ENCODE measurements around the gene CEP104. TPM values are rescaled to one million over a fixed set of nuclear protein-coding genes. Genes with fewer than 3 reads are reported as not detected.

The CEP104 gene
- total RNA-seq, 1 donor from 2014 or later: 40.3 TPM

GRCh38 chr1:3787349-3787715, 69.7 kb downstream of the CEP104 start:
- no peak for TF ChIP-seq CTCF (IDR thresholded peaks at IDR 0.05; ENCODE audit: unreplicated experiment)
- peaks cover 6% of the 10 kb centered on the region for H3K27me3 Mint-ChIP-seq (ENCODE audit: unreplicated experiment)
- no peak overlapping the region for H3K4me3 Mint-ChIP-seq (ENCODE audit: unreplicated experiment)
- H3K36me3 Mint-ChIP-seq (ENCODE audit: low read depth, unreplicated experiment): peaks cover 26% of the 10 kb centered on the region
- no peaks in the 10 kb centered on the region for H3K9me3 Mint-ChIP-seq (ENCODE audit: unreplicated experiment)
- peak overlapping the region; percentile 24 for H3K27ac Mint-ChIP-seq (ENCODE audit: unreplicated experiment)
- no peaks in the 10 kb centered on the region for H3K4me1 Mint-ChIP-seq (ENCODE audit: unreplicated experiment)
- DNase-seq (ENCODE audit: low spot score): no peak

DNA sequence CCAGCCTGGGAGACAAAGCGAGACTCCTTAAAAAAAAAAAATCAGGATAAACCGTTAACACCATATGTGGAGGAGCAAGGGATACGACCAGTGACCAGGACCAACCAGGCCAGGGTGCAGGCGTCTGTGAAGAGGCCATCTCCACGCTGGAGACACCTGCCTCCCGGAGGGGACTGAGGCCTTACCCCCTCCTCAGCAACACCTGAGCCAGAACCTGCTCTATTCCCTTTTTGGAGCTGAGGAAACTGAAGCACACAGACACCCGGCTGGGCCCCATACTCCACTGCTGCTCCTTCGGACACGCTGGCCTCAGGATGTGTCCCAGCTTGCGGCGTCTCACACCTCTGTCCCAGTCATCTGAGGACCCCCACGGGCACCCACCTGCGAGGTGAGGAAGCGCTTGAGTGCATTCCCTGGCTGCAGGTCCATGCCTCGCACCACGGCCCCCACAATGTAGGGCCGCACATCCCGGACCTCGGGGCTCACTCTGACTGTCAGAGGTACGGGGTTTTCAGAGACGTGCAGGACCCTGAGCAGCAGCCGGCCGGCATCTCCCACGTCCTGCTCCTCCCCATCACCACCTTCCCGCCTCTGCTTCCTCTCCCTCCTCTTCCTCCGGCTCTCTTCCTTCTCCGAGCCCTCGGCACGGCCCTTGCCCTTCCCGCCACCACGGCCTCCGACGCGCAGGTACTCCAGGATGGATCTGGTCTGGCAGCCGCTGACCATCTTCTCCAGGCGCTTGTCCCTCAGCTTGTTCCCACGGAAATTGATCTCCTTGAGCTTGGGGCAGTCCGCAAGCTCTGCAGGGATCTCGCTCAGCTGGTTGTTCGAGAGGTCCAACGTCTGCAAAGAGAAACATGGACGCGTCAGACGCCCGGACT, 70.3 kb downstream of the CEP104 start:
- Mint-ChIP-seq H3K4me3 (ENCODE audit: unreplicated experiment) (no peak overlapping the region), H3K9me3 (ENCODE audit: unreplicated experiment) (no peaks in the 10 kb centered on the region), H3K4me1 (ENCODE audit: unreplicated experiment) (no peaks in the 10 kb centered on the region), H3K27ac (ENCODE audit: unreplicated experiment) (no peak overlapping the region), H3K27me3 (ENCODE audit: unreplicated experiment) (peaks cover 6% of the 10 kb centered on the region), H3K36me3 (ENCODE audit: low read depth, unreplicated experiment) (peaks cover 26% of the 10 kb centered on the region)
- TF ChIP-seq CTCF (IDR thresholded peaks at IDR 0.05; ENCODE audit: unreplicated experiment): no peak
- no peak for DNase-seq (ENCODE audit: low spot score)

GRCh38 chr1:3785456-3786157, 71.4 kb downstream of the CEP104 start:
- H3K27ac Mint-ChIP-seq (ENCODE audit: unreplicated experiment): no peak overlapping the region
- peaks cover 1% of the 10 kb centered on the region for H3K27me3 Mint-ChIP-seq (ENCODE audit: unreplicated experiment)
- TF ChIP-seq CTCF (IDR thresholded peaks at IDR 0.05; ENCODE audit: unreplicated experiment): peak; percentile 25
- H3K36me3 Mint-ChIP-seq (ENCODE audit: low read depth, unreplicated experiment): peaks cover 33% of the 10 kb centered on the region
- no peaks in the 10 kb centered on the region for H3K4me1 Mint-ChIP-seq (ENCODE audit: unreplicated experiment)
- H3K4me3 Mint-ChIP-seq (ENCODE audit: unreplicated experiment): peak overlapping the region; percentile 62
- peak; percentile 53 for DNase-seq (ENCODE audit: low spot score)
- H3K9me3 Mint-ChIP-seq (ENCODE audit: unreplicated experiment): no peaks in the 10 kb centered on the region

- Mint-ChIP-seq H3K36me3 (ENCODE audit: low read depth, unreplicated experiment) (peaks cover 38% of the 10 kb centered on the region), H3K27ac (ENCODE audit: unreplicated experiment) (no peak overlapping the region)
- DNase-seq (ENCODE audit: low spot score): no peak
These were observed 72.0 kb downstream of the CEP104 start for GRCh38 chr1:3785045-3785444.

More at GRCh38 chr1:3785045-3785444, 72.0 kb downstream of the CEP104 start:
- peak overlapping the region; percentile 62 for H3K4me3 Mint-ChIP-seq (ENCODE audit: unreplicated experiment)
- H3K27me3 Mint-ChIP-seq (ENCODE audit: unreplicated experiment): peaks cover 1% of the 10 kb centered on the region
- no peaks in the 10 kb centered on the region for H3K9me3 Mint-ChIP-seq (ENCODE audit: unreplicated experiment)
- no peaks in the 10 kb centered on the region for H3K4me1 Mint-ChIP-seq (ENCODE audit: unreplicated experiment)
- TF ChIP-seq CTCF (IDR thresholded peaks at IDR 0.05; ENCODE audit: unreplicated experiment): no peak

Data from endothelial cell (in vitro differentiated cells).